ENCODE results near the gene CDKAL1. TPM values are rescaled to one million over a fixed set of nuclear protein-coding genes. Genes with fewer than 3 reads are reported as not detected.
"Not testable (repeated sequence)": the region's sequence is repeated elsewhere in the genome, so short reads cannot be mapped to it uniquely, and the experiment has no call there.

Gene CDKAL1
- total RNA-seq, 1 experiment from 2014 or later, result 22.3 TPM

GRCh38 chr6:21173031-21173430, 638.8 kb downstream of the CDKAL1 start:
- no peak for DNase-seq (ENCODE audit: low read depth)

GRCh38 chr6:21173678-21174077, 639.4 kb downstream of the CDKAL1 start:
- DNase-seq (ENCODE audit: low read depth), result no peak

- no peak for DNase-seq (ENCODE audit: low read depth)
Observed at GRCh38 chr6:21176197-21176596, 641.9 kb downstream of the CDKAL1 start.

GRCh38 chr6:21180155-21180554, 645.9 kb downstream of the CDKAL1 start:
- no peak for DNase-seq (ENCODE audit: low read depth)

GRCh38 chr6:21180800-21181337, 646.6 kb downstream of the CDKAL1 start:
- DNase-seq (ENCODE audit: low read depth), result no peak

GRCh38 chr6:21181866-21182265, 647.6 kb downstream of the CDKAL1 start:
- DNase-seq (ENCODE audit: low read depth), result no peak

- DNase-seq (ENCODE audit: low read depth), result no peak
Observed at GRCh38 chr6:21182589-21182988, 648.3 kb downstream of the CDKAL1 start.

- DNase-seq (ENCODE audit: low read depth), result no peak
Observed at GRCh38 chr6:21185861-21186478, 651.7 kb downstream of the CDKAL1 start.

GRCh38 chr6:21186479-21187055, 652.3 kb downstream of the CDKAL1 start:
- no peak for DNase-seq (ENCODE audit: low read depth)

GRCh38 chr6:21187485-21187884, 653.2 kb downstream of the CDKAL1 start:
- DNase-seq (ENCODE audit: low read depth), result no peak

GRCh38 chr6:21188505-21189223, 654.4 kb downstream of the CDKAL1 start:
- DNase-seq (ENCODE audit: low read depth), result peak; percentile 68

- peak; percentile 2 for DNase-seq (ENCODE audit: low read depth)
Observed at GRCh38 chr6:21189759-21190158, 655.5 kb downstream of the CDKAL1 start.

- peak; percentile 19 for DNase-seq (ENCODE audit: low read depth)
Observed at GRCh38 chr6:21190701-21191100, 656.4 kb downstream of the CDKAL1 start.

- no peak for DNase-seq (ENCODE audit: low read depth)
Observed at GRCh38 chr6:21193790-21194475, 659.7 kb downstream of the CDKAL1 start.

- not testable (repeated sequence) for DNase-seq (ENCODE audit: low read depth)
Observed at GRCh38 chr6:21195301-21195700, 661.0 kb downstream of the CDKAL1 start.

- DNase-seq (ENCODE audit: low read depth), result no peak
Observed at GRCh38 chr6:21198032-21198640, 663.9 kb downstream of the CDKAL1 start.

- no peak for DNase-seq (ENCODE audit: low read depth)
Observed at GRCh38 chr6:21199262-21199661, 665.0 kb downstream of the CDKAL1 start.

GRCh38 chr6:21200134-21200870, 666.0 kb downstream of the CDKAL1 start:
- peak; percentile 54 for DNase-seq (ENCODE audit: low read depth)

- DNase-seq (ENCODE audit: low read depth), result no peak
Observed at GRCh38 chr6:21201187-21201586, 666.9 kb downstream of the CDKAL1 start.

- DNase-seq (ENCODE audit: low read depth), result no peak
Observed at GRCh38 chr6:21201637-21202350, 667.5 kb downstream of the CDKAL1 start.

Measured in RPMI7951 (cell line).